ENCODE results near the gene KCNH8.

Gene KCNH8

GRCh38 chr3:19250959-19251610, 102.8 kb downstream of the KCNH8 start:
- no peak for DNase-seq (ENCODE audit: low read depth in 1 of 2, low spot score in 1 of 2)

- no peak for DNase-seq (ENCODE audit: low read depth in 1 of 2, low spot score in 1 of 2)
Measured at GRCh38 chr3:19254189-19254588, 105.9 kb downstream of the KCNH8 start.

DNA sequence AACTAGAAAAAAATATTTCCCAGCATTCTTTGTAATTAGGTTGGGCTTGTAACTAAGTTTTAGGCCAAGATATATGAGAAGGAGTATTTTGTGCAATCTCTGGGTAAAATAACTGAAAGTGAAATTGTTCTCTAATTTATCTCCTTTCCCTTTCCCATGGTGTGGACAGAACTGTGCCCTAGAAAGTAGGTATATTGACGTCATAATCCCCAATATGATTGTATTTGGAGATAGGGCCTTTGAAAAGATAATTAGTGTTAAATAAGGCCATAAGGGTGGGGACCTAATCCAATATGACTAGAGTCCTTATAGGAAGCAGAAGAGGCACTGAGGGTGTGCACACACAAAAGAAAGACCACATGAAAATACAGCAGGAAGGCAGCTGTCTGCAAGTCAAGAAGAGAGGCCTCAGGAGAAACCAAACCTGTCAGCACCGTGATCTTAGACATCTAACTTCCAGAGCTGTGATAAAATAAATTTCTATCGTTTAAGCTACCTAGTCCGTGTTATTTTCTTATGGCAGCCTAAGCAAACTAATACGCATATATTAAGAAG, 106.6 kb downstream of the KCNH8 start:
- no peak for DNase-seq (ENCODE audit: low read depth in 1 of 2, low spot score in 1 of 2)

DNA sequence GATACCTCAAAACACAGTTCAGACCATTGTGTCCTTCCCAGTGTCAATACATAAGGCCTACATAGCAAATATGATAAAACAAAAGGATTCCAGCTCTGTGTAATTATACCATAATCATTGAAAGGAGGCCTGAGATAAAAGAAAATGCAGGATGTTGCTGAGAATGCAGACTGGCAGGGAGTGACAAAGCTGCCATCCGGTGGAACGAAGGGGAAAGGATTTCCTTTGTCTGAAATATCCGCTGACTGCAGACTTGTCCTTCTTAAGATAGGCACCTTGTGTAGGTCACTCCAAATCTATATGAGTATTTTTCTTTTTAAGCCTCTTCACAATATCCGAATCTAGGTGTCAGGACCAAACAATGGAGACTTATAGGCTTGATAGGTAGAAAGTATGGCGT, 108.0 kb downstream of the KCNH8 start:
- no peak for DNase-seq (ENCODE audit: low read depth in 1 of 2, low spot score in 1 of 2)

GRCh38 chr3:19263606-19264005, 115.3 kb downstream of the KCNH8 start:
- DNase-seq (ENCODE audit: low read depth in 1 of 2, low spot score in 1 of 2): no peak

- no peak for DNase-seq (ENCODE audit: low read depth in 1 of 2, low spot score in 1 of 2)
Measured at GRCh38 chr3:19264424-19264823, 116.1 kb downstream of the KCNH8 start.

DNA sequence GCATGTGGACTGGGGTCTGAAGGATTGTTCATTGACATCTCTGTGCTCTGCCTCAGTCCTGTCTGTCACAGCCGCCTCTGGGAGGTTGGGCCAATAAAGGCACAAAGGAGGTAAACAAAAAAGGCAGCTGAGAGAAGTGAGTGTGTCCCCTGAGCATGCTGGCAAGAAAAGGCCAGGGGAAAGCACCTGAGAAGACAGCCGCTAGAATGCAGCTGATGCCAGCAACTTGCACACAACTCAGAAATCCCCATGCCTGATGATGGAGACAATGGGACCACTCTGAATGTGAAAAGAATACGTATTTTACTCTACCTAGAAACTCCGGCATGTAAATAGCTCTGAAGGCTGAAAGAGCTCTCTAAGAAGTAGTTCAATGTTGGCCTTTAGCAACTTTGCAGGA, 118.7 kb downstream of the KCNH8 start:
- no peak for DNase-seq (ENCODE audit: low read depth in 1 of 2, low spot score in 1 of 2)

- no peak for DNase-seq (ENCODE audit: low read depth in 1 of 2, low spot score in 1 of 2)
Measured at GRCh38 chr3:19270481-19270880, 122.2 kb downstream of the KCNH8 start.

GRCh38 chr3:19272296-19272695, 124.0 kb downstream of the KCNH8 start:
- no peak for DNase-seq (ENCODE audit: low read depth in 1 of 2, low spot score in 1 of 2)

DNA sequence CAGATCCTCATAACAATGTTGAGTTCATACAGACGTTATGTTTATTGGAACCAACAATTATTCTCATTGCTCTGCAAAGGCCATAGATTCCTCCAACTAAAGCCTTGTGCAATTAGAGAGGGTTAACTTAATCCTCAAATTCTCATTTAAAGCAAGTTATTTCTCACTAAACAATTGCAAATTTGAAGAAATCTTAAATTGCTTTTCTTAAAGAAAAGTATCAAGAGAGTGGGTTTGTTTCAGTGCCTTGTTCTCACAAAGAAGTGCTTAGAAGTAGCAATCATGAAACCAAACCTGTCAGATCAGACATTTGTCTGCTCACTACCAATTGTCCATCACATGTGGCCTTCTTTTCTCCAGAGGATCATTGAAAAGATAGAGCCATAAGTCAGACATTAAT, 124.8 kb downstream of the KCNH8 start:
- DNase-seq (ENCODE audit: low read depth in 1 of 2, low spot score in 1 of 2): no peak

DNA sequence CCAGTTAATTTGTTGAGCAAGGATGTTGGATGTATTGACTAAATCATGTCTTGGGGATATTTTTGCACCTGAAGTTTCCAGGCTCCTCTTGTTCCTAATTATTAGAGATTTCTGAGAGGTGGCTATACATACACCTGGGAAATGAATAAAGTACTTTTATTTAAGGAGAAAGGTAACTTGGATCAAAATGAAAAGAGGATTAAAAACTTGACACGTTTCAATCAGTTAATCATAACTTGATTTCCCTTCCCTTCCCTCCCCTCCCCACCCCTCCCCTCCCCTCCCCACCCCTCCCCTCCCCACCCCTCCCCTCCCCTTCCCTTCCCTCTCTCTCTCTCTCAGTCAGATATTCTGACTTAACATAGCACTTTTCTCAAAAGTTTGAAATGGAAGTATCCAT, 126.3 kb downstream of the KCNH8 start:
- no peak for DNase-seq (ENCODE audit: low read depth in 1 of 2, low spot score in 1 of 2)

GRCh38 chr3:19284974-19285373, 136.7 kb downstream of the KCNH8 start:
- DNase-seq (ENCODE audit: low read depth in 1 of 2, low spot score in 1 of 2): no peak

GRCh38 chr3:19293295-19293694, 145.0 kb downstream of the KCNH8 start:
- DNase-seq (ENCODE audit: low read depth in 1 of 2, low spot score in 1 of 2): no peak

- DNase-seq (ENCODE audit: low read depth in 1 of 2, low spot score in 1 of 2): no peak
Measured at GRCh38 chr3:19295208-19295607, 146.9 kb downstream of the KCNH8 start.

DNA sequence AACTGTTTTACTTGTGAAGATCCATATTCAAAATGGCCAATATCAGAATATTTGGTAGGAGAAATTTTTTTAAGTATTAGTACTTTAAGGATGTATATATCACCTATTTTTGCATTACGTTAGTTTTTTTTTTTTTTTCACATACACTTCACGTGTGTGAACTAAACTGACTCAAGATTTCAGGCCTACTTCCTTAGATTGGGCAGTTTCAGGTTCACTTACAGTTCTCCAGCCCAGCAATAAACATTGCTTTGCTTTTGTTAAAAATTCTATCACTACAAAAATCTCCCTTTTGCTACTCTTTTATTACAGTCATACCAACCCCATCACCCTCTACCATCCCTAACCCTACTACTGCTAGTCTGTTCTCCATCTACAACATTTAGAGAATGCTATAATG, 183.6 kb downstream of the KCNH8 start:
- DNase-seq (ENCODE audit: low read depth in 1 of 2, low spot score in 1 of 2): no peak

DNA sequence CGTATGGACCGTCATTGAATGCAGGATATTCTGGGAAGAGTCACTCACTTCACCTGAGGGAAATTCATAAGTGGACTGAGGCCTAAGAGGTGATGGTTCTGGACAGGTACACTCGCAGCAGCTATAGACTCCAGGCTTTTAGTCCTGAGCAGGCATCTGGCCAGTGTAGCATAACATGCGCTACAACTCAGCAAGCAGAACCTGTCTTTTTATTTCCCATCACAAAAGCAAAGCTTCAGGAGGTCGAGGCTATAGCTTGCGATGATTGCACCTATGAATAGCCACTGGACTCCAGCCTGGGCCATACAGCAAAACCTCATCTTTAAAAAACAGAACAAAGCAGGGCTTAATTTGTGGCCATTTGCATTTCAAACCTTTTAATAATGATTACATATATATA, 185.8 kb downstream of the KCNH8 start:
- DNase-seq (ENCODE audit: low read depth in 1 of 2, low spot score in 1 of 2): no peak

DNA sequence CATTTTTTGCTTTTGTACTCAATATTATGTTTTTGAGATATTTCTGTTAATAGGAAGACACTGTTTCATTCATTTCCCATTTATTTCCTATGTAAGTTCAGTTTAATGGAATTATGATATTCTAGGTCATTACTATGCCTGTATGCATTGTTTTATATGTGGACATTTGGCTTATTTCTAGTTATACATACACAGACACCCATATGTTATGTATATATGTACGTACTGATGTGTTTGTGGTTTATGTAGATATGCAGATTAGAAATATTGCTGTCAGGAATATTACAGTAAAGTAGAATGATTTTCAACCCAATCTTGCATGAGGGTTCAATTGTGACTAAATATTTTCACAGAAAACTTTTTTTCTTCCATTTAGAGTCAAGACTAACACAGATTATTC, 190.5 kb downstream of the KCNH8 start:
- DNase-seq (ENCODE audit: low read depth in 1 of 2, low spot score in 1 of 2): no peak

GRCh38 chr3:19342389-19342788, 194.1 kb downstream of the KCNH8 start:
- DNase-seq (ENCODE audit: low read depth in 1 of 2, low spot score in 1 of 2): no peak

- no peak for DNase-seq (ENCODE audit: low read depth in 1 of 2, low spot score in 1 of 2)
Measured at GRCh38 chr3:19346759-19347158, 198.4 kb downstream of the KCNH8 start.

DNA sequence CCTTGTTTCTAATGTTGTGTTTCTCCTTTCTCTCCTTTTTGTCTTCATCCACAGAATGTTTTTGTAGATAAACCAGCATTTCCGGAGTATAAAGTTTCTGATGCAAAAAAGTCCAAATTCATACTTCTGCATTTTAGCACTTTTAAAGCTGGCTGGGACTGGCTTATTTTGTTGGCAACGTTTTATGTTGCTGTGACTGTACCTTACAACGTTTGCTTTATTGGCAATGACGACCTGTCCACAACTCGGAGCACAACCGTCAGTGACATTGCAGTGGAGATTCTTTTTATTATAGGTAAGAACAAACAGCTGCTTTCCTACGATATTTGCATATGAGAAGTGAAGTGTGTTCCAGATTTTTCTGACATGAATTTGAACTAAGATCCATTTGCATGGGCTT, 199.4 kb downstream of the KCNH8 start:
- DNase-seq (ENCODE audit: low read depth in 1 of 2, low spot score in 1 of 2): no peak

- DNase-seq (ENCODE audit: low read depth in 1 of 2, low spot score in 1 of 2): no peak
Measured at GRCh38 chr3:19348500-19348899, 200.2 kb downstream of the KCNH8 start.

DNA sequence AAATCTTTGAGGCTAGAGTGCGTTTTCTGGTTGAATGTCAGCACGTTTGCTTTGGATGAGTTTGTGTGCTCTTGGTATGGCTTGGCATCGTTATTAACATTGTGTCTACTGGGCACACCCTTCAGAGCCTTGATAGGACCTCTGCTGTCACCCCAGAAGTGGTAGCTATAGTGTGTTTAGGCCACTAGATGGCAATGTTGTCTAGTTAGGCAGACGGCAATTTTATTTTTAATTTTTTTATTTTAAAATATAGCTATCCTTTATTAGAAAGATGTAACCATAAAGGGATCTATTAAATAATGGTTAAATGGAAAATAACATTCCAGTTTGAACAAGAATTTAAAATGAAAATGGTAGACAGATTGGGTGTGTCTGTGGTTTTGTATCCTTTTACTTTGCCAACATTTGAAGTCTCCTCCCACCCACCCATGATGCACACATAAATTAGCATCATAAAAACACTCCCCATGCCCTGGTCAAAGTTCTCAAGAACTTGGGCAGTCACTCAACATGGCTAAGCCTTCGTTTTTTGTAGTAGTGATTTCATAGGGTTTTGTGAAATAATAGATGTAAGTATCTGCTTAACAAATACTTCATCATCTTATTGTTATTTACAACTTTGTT, 200.7 kb downstream of the KCNH8 start:
- DNase-seq (ENCODE audit: low read depth in 1 of 2, low spot score in 1 of 2): peak in 1 of 2 donors; percentile 5

DNA sequence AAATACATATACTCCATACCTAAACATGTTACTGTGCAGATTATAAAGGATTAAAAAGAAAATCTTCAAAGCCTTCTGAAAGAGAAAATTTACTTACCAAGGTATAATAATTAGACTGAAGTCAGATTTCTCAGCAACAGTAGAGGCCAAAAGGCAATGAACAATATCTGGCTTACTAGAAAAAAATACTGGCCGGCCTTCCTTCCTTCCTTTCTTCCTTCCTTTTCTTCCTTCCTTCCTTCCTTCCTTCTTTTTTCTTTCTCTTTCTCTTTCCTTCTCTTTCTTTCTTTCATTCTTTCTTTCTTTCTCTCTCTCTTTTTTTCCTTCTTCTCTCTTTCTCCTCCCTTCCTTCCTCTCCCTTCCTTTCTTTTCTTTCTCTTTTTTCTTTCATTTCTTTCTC, 209.6 kb downstream of the KCNH8 start:
- DNase-seq (ENCODE audit: low read depth in 1 of 2, low spot score in 1 of 2): no peak
